ENCODE results near the gene CFAP77.

CFAP77 gene

DNA sequence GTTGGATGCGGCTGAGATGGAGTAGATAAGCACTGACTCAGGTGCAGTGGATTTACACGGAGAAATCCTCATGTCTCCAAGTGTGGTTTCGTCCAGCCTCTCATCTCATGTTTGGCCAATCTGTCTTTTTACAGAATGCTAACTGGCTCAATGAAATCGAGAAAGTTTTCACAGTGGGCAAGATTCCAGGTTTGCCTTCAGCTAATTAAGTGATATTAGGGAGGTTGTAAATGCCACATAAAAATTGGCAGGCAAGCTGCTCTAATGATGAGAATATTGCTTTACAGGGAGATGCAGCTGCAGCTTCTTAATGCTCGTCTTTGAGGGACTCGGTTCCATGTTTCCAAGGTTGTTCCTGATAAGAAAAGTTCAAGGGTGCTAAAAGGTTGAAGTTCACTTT lies 196.1 kb downstream of the CFAP77 start:
- no peak for DNase-seq

- no peak for DNase-seq
Measured at GRCh38 chr9:132609184-132609583, 199.2 kb downstream of the CFAP77 start.

- DNase-seq, result no peak
Measured at GRCh38 chr9:132609829-132610228, 199.8 kb downstream of the CFAP77 start.

DNA sequence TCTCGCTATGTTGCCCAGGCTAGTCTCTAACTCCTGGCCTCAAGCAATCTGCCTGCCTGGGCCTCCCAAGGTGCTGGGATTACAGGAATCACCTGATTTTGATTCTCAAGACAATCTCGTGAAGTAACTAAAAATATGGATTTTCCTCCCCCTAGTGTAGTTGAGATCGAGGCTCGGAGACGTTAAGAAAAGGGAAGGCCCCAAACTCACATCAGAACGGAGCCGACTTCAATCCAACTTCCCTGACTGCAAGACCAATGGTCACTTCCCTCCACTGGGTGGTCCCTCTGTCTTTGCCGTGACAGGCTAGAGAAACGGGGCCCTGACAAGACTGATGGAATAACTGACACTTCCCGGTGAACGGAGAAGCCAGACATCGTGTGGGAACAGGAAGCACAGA lies 200.7 kb downstream of the CFAP77 start:
- no peak for DNase-seq

DNA sequence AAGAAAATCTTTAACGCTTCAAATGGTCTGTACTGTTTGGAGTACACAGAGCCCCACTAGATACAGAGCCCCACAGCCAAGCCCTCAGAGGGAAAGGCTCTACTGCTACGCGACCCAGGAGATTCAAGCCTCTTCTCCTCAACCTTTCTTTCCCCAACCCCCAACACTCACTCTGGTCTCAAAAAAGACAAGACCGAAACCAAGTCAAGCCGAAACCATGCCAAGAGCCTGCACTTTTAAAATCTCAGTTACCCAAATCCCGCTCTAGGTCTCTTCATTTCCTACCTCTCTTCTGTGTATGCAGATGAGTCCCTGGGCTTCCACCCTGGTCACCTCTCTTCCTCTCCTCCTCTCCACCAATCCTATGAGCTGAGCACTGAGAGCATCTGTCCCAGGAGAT lies 204.3 kb downstream of the CFAP77 start:
- DNase-seq, result no peak

DNA sequence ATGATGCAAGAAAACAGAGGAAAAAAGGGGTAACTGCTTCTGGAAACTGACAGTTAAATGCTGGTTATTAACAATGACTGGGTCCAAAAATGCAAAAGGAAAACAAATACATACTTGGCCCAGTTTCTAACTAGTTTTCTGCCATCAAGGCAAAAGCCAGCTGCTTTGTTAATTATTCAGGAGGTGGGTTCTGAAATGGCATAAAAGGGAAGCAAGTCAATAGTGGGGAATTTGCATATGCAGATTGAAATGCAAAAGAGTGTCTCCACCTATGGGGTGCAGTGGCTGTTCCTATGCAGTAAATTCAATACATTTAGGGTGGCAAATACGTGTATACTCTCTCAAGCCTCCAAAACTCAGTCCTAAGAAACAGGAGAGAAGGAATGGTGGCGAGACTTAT lies 205.8 kb downstream of the CFAP77 start:
- no peak for DNase-seq

- no peak for DNase-seq
Measured at GRCh38 chr9:132616725-132617124, 206.7 kb downstream of the CFAP77 start.

- DNase-seq, result no peak
Measured at GRCh38 chr9:132622159-132622558, 212.1 kb downstream of the CFAP77 start.

Measured in activated CD4-positive, alpha-beta T cell treated with anti-CD3 and anti-CD28 coated beads for 1 hour (primary cell).